Measurements from ENCODE around the gene CDADC1.

DNA sequence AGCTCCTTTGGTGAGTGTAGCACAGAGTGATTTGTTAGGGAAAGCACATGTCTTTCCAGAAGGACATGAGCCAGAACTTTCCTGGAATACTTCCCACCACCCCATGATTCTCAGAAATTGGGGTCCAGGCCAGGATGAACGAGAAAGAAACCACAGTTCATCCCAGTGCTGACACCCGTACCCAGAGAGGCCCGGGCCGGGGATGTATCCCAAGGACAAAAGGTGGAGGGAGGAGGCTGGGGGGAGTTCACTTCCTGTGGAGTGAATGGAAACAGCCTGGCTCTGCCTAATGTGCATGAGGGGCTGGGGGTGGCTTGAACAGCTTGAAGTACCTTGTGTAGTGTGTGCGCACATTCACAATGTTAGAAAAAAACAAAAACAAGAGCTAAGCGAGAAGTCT, 47.5 kb downstream of the CDADC1 start:
- TF ChIP-seq, protein P1, sequence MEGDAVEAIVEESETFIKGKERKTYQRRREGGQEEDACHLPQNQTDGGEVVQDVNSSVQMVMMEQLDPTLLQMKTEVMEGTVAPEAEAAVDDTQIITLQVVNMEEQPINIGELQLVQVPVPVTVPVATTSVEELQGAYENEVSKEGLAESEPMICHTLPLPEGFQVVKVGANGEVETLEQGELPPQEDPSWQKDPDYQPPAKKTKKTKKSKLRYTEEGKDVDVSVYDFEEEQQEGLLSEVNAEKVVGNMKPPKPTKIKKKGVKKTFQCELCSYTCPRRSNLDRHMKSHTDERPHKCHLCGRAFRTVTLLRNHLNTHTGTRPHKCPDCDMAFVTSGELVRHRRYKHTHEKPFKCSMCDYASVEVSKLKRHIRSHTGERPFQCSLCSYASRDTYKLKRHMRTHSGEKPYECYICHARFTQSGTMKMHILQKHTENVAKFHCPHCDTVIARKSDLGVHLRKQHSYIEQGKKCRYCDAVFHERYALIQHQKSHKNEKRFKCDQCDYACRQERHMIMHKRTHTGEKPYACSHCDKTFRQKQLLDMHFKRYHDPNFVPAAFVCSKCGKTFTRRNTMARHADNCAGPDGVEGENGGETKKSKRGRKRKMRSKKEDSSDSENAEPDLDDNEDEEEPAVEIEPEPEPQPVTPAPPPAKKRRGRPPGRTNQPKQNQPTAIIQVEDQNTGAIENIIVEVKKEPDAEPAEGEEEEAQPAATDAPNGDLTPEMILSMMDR (conservative IDR thresholded peaks at IDR 0.05) = no peak
- no peak for TF ChIP-seq ZFX (IDR thresholded peaks at IDR 0.05)
